CD4-positive, alpha-beta T cell treated with Interleukin-15 for 1 hour (primary cell): ENCODE measurements around the gene ZNF487.
A peak's percentile ranks its signal among the peaks of the same experiment; 100 is the strongest.
"Not testable (repeated sequence)": the region's sequence is repeated elsewhere in the genome, so short reads cannot be mapped to it uniquely, and the experiment has no call there.

ENCODE experiments used
- DNase-seq: peaks from one replicate; pipeline ENCODE4 v3.0.0-alpha.2; 2020

The ZNF487 gene

DNA sequence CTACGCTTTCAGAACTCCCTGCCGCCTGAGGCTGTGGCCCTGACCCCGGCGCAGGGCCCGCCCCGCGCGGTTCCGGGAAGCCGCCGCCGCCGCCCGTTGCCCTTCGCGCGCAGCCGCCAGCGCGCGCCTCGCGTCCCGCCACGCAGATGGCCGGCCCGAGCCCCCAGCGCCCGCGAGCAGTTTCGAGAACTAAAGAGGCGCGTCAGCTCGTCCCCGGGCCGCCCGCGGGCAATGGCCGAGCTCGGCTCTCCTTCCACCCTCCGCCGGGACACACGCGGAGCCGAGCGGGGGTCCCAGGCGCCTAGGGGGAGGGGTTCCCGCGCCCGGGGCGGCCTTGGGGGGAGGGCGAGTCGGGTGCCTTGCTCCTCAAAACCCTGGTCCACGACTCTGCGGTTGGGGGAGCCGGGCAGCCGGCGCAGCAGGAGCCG, 29.7 kb upstream of the ZNF487 start:
- DNase-seq, result peak; percentile 54

- DNase-seq, result peak; percentile 89
These were observed 29.2 kb upstream of the ZNF487 start for GRCh38 chr10:43407576-43408330.

DNA sequence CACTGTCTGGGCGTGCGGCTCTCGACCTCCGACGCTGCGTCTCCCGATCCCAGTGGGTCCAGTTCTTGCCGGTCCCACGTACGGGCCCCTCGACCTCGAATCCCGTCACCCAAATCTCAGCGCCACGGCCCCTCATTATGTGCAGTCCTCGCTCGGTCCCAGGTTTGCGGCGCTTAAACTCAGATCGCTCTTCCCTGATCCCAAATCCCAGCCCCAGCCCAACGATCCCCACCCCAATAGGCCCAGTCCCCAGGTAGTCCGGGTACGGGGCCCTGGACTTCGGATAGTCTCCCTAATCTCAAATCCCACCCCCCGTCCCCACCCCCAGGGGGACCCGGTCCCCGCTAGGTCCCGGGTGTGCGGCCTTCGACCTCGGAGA, 28.6 kb upstream of the ZNF487 start:
- DNase-seq, result no peak

DNA sequence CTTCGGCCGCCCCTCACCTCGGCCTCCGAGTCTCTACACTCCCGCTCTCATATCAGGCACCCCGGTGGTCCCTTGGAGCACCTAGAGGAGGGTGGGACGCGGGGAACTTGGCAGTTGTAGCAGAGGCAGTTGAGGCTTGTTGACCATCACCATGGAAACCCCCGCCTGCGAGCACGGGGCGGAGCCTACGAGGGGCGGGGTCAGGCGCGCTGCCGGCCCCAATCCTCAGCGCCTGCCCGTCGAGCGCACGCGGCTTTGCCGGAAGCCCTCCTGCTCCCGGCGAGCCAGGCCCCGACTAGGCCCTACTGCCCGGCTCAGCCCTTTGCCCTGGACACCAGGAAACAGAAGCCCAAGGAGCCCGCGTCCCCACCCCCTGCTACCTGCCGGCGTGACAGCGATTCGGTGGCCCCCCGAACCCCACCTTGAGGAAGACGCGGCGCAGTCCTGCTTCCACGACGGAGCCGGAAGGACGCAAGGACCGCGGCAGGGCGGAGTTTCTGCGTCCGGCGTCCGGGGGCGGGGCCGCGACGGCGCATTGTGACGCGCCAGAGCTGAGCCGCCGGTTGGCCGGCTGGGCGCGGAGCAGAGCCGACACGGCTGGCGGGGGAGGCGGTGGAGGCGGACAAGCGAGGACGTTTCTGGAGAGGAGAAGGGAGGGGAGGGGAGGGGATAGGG, 28.1 kb upstream of the ZNF487 start, which contains the start of gene HNRNPF:
Gene HNRNPF (minus strand): TSS at position 477 of the 675 bp plus-strand sequence. CDS start 21,302 bp downstream, outside the sequence.
- DNase-seq, result peak; percentile 96

GRCh38 chr10:43409385-43410109, 27.4 kb upstream of the ZNF487 start:
- DNase-seq, result peak; percentile 86

DNA sequence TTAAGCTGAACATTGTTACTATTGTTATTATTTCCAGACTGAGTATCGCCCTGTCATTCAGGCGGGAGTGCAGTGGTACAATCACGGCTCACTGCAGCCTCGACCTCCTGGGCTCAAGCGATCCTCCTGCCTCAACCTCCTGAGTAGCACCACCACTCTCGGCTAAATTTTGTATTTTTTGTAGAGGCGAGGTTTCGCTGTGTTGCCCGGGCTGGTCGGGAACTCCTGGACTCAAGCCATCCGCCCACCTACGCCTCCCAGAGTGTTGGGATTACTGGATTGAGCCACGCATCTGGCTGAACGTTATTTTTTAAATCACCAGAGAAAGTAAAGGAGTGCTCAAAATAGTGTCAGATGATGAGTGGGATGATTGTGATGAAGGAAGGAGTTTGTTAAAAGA, 26.6 kb upstream of the ZNF487 start:
- DNase-seq, result no peak

DNA sequence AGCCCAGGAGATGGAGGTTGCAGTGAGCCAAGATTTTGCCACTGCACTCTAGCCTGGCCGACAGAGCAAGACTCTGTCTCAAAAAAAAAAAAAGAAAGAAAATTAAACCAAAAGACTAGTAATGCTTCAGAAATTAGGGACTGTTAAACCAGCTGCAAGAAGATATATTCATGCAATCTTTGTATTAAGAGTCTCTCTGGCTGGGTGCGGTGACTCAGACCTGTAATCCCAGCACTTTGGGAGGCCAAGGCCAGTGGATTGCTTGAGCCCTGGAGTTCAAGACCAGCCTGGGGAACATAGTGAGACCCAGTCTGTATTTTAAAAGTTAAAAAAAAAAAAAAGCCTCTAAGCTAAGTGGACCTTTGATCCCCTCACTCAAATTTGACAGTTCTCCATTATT, 25.4 kb upstream of the ZNF487 start:
- DNase-seq, result no peak

GRCh38 chr10:43415544-43415943, 21.4 kb upstream of the ZNF487 start:
- no peak for DNase-seq

DNA sequence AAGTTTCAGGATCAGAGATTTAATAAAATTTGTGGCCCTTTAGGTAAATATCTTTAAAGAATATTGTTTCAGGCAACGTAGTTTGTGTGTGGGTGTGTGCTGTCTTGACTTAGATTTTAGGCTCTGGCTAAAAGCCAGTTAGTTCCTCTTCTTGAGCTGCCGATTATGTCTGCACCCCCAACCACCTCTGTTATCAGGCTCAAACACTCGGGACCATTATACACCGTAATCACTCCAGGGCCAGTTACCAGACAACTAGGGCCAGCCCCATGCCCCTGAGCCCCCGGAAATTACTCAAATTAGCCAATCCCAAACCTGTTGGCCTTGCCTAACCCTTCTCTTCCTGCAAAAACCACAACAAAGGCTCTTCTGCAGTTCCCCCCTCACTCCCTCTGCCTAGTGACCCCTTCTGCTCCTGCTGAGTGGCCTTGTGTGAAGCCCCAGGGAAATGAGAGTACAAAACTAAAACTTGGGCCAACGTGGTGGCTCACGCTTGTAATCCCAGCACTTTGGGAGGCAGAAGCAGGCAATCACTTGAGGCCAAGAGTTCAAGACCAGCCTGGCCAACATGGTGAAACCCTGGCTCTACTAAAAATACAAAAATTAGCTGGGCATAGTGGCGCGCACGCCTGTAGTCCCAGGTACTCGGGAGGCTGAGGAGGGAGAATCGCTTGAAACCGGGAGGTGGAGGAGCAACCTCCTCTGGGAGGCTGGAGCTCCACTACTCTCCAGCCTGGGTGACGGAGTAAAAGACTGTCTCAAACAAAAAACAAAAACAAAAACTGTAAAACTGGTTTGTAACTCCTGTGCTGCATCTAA, 18.8 kb upstream of the ZNF487 start:
- peak; percentile 73 for DNase-seq

GRCh38 chr10:43419997-43420368, 16.9 kb upstream of the ZNF487 start:
- DNase-seq, result no peak

- peak; percentile 84 for DNase-seq
These were observed 16.3 kb upstream of the ZNF487 start for GRCh38 chr10:43420369-43421200.

DNA sequence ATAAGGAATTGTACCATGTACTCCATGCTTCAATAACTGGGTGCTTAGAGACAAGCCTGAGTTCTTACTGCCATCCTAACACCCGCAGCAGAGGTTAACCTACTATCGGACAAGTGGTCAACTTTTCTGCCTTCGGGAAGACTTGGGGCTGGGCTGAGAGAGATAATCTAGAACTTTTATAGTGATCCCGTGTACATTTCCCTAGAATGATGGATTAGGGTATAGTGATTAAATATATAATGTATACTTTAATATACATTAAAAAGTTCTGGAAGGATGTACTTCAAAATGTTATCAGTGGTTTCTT, 15.8 kb upstream of the ZNF487 start:
- DNase-seq, result no peak

DNA sequence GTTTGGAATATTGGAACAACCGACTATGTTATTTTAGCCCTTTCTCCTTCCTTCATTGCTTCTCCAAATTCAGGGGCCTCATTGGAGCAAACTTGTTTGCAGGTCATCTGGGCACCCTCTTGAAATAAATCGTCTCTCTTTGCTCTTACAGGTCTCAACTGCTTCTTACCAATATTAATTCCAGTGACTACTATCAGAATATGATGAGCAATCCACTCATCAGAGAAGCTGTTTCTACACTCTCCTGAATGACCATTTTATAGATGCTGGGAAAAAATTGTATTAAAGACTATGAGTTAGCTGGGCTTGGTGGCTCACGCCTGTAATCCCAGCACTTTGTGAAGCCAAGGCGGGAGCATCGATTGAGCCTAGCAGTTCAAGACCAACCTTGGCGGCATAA, 15.4 kb upstream of the ZNF487 start:
- DNase-seq, result no peak

GRCh38 chr10:43421944-43422343, 15.0 kb upstream of the ZNF487 start:
- not testable (repeated sequence) for DNase-seq

DNA sequence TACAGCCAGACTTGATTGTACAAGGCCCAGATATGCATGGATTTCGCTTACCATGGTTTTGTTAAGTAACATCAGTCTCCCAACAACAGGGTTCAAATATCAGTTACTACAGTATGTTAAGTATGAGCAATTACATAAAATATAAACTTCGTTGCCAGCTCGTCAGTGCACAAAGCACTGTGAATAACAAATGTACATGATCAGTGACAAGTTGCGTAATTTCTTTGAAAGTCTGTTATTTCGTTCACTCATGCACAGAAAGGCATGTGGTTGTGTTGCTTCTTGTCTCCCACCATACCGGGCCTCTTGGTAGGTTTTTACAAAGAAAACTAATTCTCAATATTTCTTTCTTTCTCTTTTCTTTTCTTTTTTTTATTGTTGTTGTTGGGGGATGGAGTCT, 12.5 kb upstream of the ZNF487 start:
- DNase-seq, result no peak

- not testable (repeated sequence) for DNase-seq
These were observed 10.4 kb upstream of the ZNF487 start for GRCh38 chr10:43426476-43426875.

- DNase-seq, result no peak
These were observed 9.6 kb upstream of the ZNF487 start for GRCh38 chr10:43427166-43427825.

- no peak for DNase-seq
These were observed 5.8 kb upstream of the ZNF487 start for GRCh38 chr10:43430926-43431663.

- DNase-seq, result no peak
These were observed 395 bp downstream of the ZNF487 start for GRCh38 chr10:43437141-43437870.
